Adrenal gland (tissue), 12 donors: ENCODE data around the gene ELOVL6. TPM values are rescaled to one million over a fixed set of nuclear protein-coding genes. Genes with fewer than 3 reads are reported as not detected.
A peak's percentile ranks its signal among the peaks of the same experiment; 100 is the strongest.

Source experiments
- DNase-seq, 7 donors: peaks; one replicate each; pipeline ENCODE4 v3.0.0-alpha.2; 2019 to 2020
- H3K27ac ChIP-seq, 5 donors: fragments of 200-600 bp; sonication (generic) in 4 of 5; 1 replicate in 3 of 5; 2 replicates in 2 of 5; pipeline versions ENCODE4 v1.5.1 to v1.8.0; 2016 to 2020; ENCODE audit warnings: mild to moderate bottlenecking in 1 of 5
- H3K27me3 ChIP-seq: fragments of 200-600 bp; 2 replicates; pipeline ENCODE4 v1.8.0; 2021
- H3K36me3 ChIP-seq, 2 donors: fragments of 200-600 bp; replicated peaks in 1 of 2; 1 replicate in 1 of 2; 2 replicates in 1 of 2; pipeline versions ENCODE4 v1.5.1 to v1.8.0; 2018 to 2022
- H3K4me1 ChIP-seq, 2 donors: fragments of 200-600 bp; replicated peaks in 1 of 2; 1 replicate in 1 of 2; 2 replicates in 1 of 2; pipeline versions ENCODE4 v1.5.1 to v1.8.0; 2018 to 2021
- H3K4me3 ChIP-seq, 4 donors: fragments of 200-600 bp; sonication (generic) in 3 of 4; one replicate each; pipeline ENCODE4 v1.5.1; 2016 to 2018
- H3K9me3 ChIP-seq, 3 donors: fragments of 200-600 bp; sonication (generic) in 1 of 3; replicated peaks in 1 of 3; 1 replicate in 2 of 3; 2 replicates in 1 of 3; pipeline versions ENCODE4 v1.5.1 to v1.8.0; 2016 to 2021
- POLR2A ChIP-seq, 2 donors: fragments of 450-650 bp; IDR thresholded peaks; one replicate each; pipeline ENCODE4 v1.6.1; 2017; ENCODE audit warnings: antibody characterized with exemption in 2 of 2, mild to moderate bottlenecking in 2 of 2, moderate library complexity in 1 of 2
- WGBS, 4 donors: extraction: QIAGEN DNeasy Blood & Tissue Kit in 2 of 4; methylation state at CpG; one replicate each; pipeline versions ENCODE4 v1.1.5 to v1.1.7; 2013 to 2017; 5-methylcytosine and 5-hydroxymethylcytosine counted together
- intact Hi-C, 2 donors: fragments of 100-400 bp; cut with DNase I; formaldehyde crosslinking; loops; one replicate each; pipeline versions ENCODE4 v1.14.1 to v1.15.0; 2022 to 2023
- polyA plus RNA-seq, 3 donors: library from polyadenylated mRNA; stranded (reverse); fragments of 200-250 nt in 2 of 3; fragments of 350-450 nt in 1 of 3; fragmentation: Illumina TruSeq in 1 of 3; extraction: RNeasy Lipid Tissue Mini Kit (QIAGEN cat#74804) in 1 of 3; gene quantifications; one replicate each; pipeline ENCODE4 v1.2.3, GENCODE V29; 2013 to 2014
- total RNA-seq, 9 donors: library from RNA; depleted of rRNA in 4 of 9; stranded (reverse); fragments of >200 nt in 4 of 9; fragments of 120-200 nt in 1 of 9; fragmentation: NEBNext Ultra II Directional in 1 of 9; extraction: Animal tissue kit (Norgen Biotek cat#: 25700) in 1 of 9; gene quantifications; one replicate each; pipeline versions ENCODE4 v1.1.0 to v1.2.4, GENCODE V29; 2013 to 2023
- TF ChIP-seq, protein P1 (sequence below), 6 experiments: fragments of 450-650 bp in 4 of 6; fragments of 200-600 bp in 2 of 6; sonication (generic) in 1 of 6; IDR thresholded peaks; 1 replicate in 5 of 6; 2 replicates in 1 of 6; pipeline versions ENCODE4 v1.5.1 to v1.8.0; 2016 to 2021; ENCODE audit warnings: antibody characterized with exemption in 6 of 6, mild to moderate bottlenecking in 2 of 6, moderate library complexity in 1 of 6
- donor health status: healthy with polysubstance abuse.
- donor health status: Bipolar disorder and iron deficiency.
- donor health status: DM: yes; HTN: yes; CAD: no.
- donor health status: DM: no; HTN: no; CAD: no.
- donor health status: DM: no; HTN: no; CAD: no.
- donor health status: DM: yes; HTN: yes; CAD: no.

Gene ELOVL6
- total and polyA plus RNA-seq, 12 donors = 2.8 to 68.2 (median 16.4) TPM

GRCh38 chr4:110170861-110171260 lies 27.6 kb downstream of the ELOVL6 start:
- WGBS, 4 donors = 97 to 100% (median 99%) methylated on average over 3 of the region's 3 CpGs; no CpG with 5 or more reads in 1 of the 4 donors
- no peak for DNase-seq
- intact Hi-C loops = no loop called here

DNA sequence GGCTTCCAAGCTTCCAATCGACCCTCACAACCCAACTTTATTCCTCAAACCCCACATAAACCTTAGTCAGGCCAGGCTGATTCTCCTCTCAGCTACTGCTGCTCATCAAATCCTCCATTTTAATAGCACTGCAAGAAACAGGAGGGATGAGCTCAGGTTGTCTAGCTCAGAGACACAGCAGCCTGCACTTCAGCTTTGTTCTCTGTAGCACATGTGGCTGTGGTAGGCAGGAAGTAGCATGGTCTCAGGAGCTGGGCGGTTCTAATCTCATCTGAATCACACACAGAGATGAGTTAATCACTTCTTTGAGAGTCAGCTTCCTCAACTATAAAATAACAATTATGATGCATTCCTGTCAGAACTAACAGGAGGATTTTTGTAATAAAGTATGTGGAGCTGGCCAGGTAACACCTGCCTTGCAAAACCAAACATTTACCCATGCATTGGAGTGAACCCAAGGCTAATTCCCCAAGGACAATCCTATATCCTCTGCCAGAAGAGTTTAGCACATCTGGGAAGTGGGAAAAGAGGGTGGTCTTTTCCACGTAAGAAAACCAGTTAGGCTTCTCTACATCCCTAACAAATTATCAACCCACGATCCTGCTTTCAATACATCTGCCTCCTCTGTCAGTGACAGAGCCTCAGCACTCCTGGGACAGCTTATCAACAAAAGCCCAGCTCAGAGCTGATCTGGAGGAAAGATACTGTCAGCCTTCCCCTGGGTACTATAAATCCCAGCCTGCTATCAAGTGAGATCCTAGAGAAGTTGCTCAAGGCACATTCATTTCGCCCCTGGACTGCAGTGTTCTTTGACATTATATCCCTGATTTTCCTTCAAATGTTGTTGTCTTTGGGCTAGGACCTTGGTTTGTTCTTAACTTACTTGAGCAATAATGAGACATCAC lies 32.8 kb downstream of the ELOVL6 start:
- DNase-seq = peak in 6 of 7 donors; percentile 49 to 67 (median 52)
- peak overlapping the region in 4 of 5 donors; percentile 32 to 77 (median 48) for H3K27ac ChIP-seq
- no peaks in the 10 kb centered on the region for H3K9me3 ChIP-seq
- no peak overlapping the region for H3K4me3 ChIP-seq
- no peaks in the 10 kb centered on the region for H3K27me3 ChIP-seq
- WGBS, 4 donors = 39 to 51% (median 44%) methylated on average over 5 of the region's 5 CpGs
- peaks cover 19 to 32% of the 10 kb centered on the region in 2 donors for H3K4me1 ChIP-seq
- TF ChIP-seq, protein P1, sequence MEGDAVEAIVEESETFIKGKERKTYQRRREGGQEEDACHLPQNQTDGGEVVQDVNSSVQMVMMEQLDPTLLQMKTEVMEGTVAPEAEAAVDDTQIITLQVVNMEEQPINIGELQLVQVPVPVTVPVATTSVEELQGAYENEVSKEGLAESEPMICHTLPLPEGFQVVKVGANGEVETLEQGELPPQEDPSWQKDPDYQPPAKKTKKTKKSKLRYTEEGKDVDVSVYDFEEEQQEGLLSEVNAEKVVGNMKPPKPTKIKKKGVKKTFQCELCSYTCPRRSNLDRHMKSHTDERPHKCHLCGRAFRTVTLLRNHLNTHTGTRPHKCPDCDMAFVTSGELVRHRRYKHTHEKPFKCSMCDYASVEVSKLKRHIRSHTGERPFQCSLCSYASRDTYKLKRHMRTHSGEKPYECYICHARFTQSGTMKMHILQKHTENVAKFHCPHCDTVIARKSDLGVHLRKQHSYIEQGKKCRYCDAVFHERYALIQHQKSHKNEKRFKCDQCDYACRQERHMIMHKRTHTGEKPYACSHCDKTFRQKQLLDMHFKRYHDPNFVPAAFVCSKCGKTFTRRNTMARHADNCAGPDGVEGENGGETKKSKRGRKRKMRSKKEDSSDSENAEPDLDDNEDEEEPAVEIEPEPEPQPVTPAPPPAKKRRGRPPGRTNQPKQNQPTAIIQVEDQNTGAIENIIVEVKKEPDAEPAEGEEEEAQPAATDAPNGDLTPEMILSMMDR (IDR thresholded peaks at IDR 0.05) = no peak
- TF ChIP-seq POLR2A (IDR thresholded peaks at IDR 0.05) = no peak
- no peaks in the 10 kb centered on the region for H3K36me3 ChIP-seq
- intact Hi-C loops = no loop called here

More at GRCh38 chr4:110170861-110171260, 27.6 kb downstream of the ELOVL6 start:
- no peak overlapping the region for H3K27ac ChIP-seq
- H3K9me3 ChIP-seq = no peaks in the 10 kb centered on the region
- no peak overlapping the region for H3K4me3 ChIP-seq
- H3K27me3 ChIP-seq = no peaks in the 10 kb centered on the region
- H3K36me3 ChIP-seq = no peaks in the 10 kb centered on the region
- TF ChIP-seq, protein P1 (IDR thresholded peaks at IDR 0.05) = no peak
- TF ChIP-seq POLR2A (IDR thresholded peaks at IDR 0.05) = no peak
- peaks cover 1 to 6% of the 10 kb centered on the region in 2 donors for H3K4me1 ChIP-seq

GRCh38 chr4:110164856-110165255 lies 33.6 kb downstream of the ELOVL6 start:
- DNase-seq = no peak
- H3K4me3 ChIP-seq = no peak overlapping the region
- 63 to 83% (median 76%) methylated on average over 2 of the region's 2 CpGs for WGBS, 4 donors
- intact Hi-C loops = no loop called here
- H3K27ac ChIP-seq = peak overlapping the region in 3 of 5 donors; percentile 32 to 77 (median 53)
- no peaks in the 10 kb centered on the region for H3K27me3 ChIP-seq
- TF ChIP-seq, protein P1 (IDR thresholded peaks at IDR 0.05) = no peak
- no peak for TF ChIP-seq POLR2A (IDR thresholded peaks at IDR 0.05)
- no peaks in the 10 kb centered on the region for H3K9me3 ChIP-seq
- H3K4me1 ChIP-seq = peaks cover 19 to 32% of the 10 kb centered on the region in 2 donors
- H3K36me3 ChIP-seq = no peaks in the 10 kb centered on the region

GRCh38 chr4:110164251-110164650 lies 34.2 kb downstream of the ELOVL6 start:
- no peaks in the 10 kb centered on the region for H3K9me3 ChIP-seq

More at GRCh38 chr4:110164251-110164650, 34.2 kb downstream of the ELOVL6 start:
- TF ChIP-seq, protein P1 (IDR thresholded peaks at IDR 0.05) = no peak
- no peak for TF ChIP-seq POLR2A (IDR thresholded peaks at IDR 0.05)
- H3K27ac ChIP-seq = peak overlapping the region in 4 of 5 donors; percentile 51 to 78 (median 66)
- 75 to 86% (median 80%) methylated on average over 5 of the region's 5 CpGs for WGBS, 4 donors
- peaks cover 19 to 32% of the 10 kb centered on the region in 2 donors for H3K4me1 ChIP-seq
- H3K36me3 ChIP-seq = no peaks in the 10 kb centered on the region
- intact Hi-C loops = no loop called here
- DNase-seq = peak in 1 of 7 donors; percentile 28
- no peaks in the 10 kb centered on the region for H3K27me3 ChIP-seq
- no peak overlapping the region for H3K4me3 ChIP-seq
